Effector memory CD4-positive, alpha-beta T cell (primary cell): ENCODE results near the gene ATG101.

Experiments used
- DNase-seq, 3 donors: peaks; one replicate each; pipeline ENCODE4 v3.0.0-alpha.2; 2020
- H3K27ac ChIP-seq: 2 replicates; pipeline ENCODE4 v1.7.0; 2013; ENCODE audit warnings: mild to moderate bottlenecking, low read length, moderate library complexity; ENCODE audit not compliant: insufficient read depth, poor library complexity, severe bottlenecking
- H3K27me3 ChIP-seq: replicated peaks from 2 replicates; pipeline ENCODE4 v1.7.0; 2013; ENCODE audit warnings: mild to moderate bottlenecking, low read length; ENCODE audit not compliant: insufficient read depth, control insufficient read depth, poor library complexity, severe bottlenecking
- H3K36me3 ChIP-seq: 2 replicates; pipeline ENCODE4 v1.7.0; 2013; ENCODE audit warnings: mild to moderate bottlenecking, low read length, moderate library complexity; ENCODE audit not compliant: control insufficient read depth, insufficient read depth
- H3K4me1 ChIP-seq: 2 replicates; pipeline ENCODE4 v1.7.0; 2013; ENCODE audit warnings: low read length, mild to moderate bottlenecking; ENCODE audit not compliant: control insufficient read depth, insufficient read depth, poor library complexity, severe bottlenecking
- H3K4me3 ChIP-seq: 2 replicates; pipeline ENCODE4 v1.7.0; 2013; ENCODE audit warnings: low read length, low read depth, mild to moderate bottlenecking; ENCODE audit not compliant: insufficient read depth, poor library complexity, severe bottlenecking
- H3K9me3 ChIP-seq: 2 replicates; pipeline ENCODE4 v1.7.0; 2013; ENCODE audit warnings: mild to moderate bottlenecking, low read length, moderate library complexity; ENCODE audit not compliant: control insufficient read depth
- total RNA-seq, 3 donors: gene quantifications; one replicate each; lab custom pipeline; 2026; lab: John Stamatoyannopoulos, UW

Gene ATG101
- 23.0 to 25.8 (median 24.4) reads per million in 3 donors for total RNA-seq

DNA sequence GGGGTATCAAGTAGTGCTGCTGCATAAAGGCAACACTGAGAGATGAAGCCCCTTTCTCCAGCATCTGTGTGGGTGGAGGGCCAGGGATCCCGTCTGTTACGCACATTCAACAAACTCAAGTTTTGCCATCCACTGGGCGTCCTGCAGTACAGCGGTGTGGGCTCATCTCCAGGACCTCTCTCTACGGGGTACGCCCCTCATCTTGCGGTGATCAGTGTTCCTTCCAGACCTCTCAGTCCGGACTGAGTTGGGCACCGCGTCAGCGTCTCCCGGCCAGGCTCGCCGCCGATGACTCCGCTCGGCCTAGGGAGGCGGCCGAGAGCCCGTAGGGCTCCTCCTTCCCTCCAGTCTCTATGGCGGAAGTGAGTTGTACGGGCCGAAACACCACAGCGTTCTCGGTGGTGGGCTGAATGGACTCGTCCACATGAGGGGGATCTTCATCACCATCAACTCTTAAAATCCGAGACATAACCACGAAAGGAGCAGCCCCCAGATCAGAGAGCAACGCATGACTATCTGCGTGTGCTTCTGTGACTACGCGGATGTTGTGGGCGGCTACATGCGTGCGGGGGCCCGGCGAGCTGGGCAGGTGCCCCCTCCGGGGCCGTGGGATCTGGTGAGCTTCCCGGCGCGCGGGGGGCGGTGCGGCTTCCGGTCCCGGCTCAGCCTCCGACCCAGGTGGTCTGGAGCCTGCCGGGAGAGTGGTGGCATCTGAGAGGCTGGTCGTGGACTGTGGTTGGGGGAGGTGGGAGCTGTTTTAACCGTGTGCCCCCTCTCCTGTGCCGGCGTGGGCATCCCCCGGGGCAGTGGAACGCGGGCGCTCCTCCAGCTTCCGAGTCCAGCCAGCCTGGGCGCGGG lies at the start of gene ATG101:
TSS of gene ATG101 (plus strand) at position 652 of the 858 bp plus-strand sequence. CDS start 3,673 bp downstream, outside the sequence.
- H3K9me3 ChIP-seq, result no peaks in the 10 kb centered on the region
- peak; percentile 77 to 81 (median 79) for DNase-seq
- peak within 1 kb of the TSS; percentile 99 for H3K4me3 ChIP-seq
- peaks cover 16% of the 10 kb centered on the region for H3K36me3 ChIP-seq
- H3K27me3 ChIP-seq, result no peaks in the 10 kb centered on the region
- H3K4me1 ChIP-seq, result peaks cover 20% of the 10 kb centered on the region
- H3K27ac ChIP-seq, result peak within 1 kb of the TSS; percentile 90

DNA sequence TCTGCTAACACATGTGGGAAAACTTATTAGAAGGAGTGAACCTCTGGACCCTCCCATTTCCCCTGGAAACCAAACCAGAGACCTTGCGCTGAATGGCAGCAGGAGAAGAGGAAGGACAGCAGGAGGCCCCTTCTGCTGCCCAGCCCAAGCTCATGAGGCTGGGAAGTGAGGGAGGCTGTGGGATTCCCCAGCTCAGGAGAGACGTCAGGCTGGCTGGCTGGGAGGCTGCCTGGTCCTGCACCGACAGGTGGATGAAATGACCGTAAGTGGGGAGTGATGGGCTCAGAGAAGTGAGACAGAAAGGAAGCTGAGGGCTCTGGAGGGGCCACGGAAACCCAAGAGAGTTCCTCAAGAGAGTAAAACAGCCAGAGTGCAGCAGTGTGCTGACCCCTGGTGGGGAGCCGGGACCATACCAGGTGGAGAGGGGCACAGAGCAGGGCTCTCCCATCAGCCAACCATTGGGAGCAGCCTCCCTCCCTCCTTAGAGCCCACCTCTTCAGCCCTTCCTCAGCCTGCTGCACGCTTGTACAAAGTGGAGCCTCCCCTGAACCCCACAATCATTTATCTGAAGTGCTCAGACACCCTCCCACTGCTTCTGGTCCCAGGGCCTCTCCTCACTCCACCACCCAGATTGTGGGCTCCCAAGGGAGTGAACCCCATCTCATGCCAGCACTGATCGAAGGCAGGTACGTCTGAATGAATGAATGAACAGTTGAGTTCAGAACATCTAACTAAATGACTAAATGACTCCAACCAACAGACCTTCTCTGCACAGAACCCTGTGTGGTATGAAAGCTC lies 49.0 kb upstream of the ATG101 start:
- Histone ChIP-seq H3K27me3 (no peaks in the 10 kb centered on the region), H3K9me3 (no peaks in the 10 kb centered on the region), H3K4me3 (no peak overlapping the region), H3K36me3 (peaks cover 5% of the 10 kb centered on the region), H3K27ac (peak overlapping the region; percentile 5), H3K4me1 (peaks cover 35% of the 10 kb centered on the region)
- peak in 1 of 3 donors; percentile 37 for DNase-seq

- Histone ChIP-seq H3K4me1 (peaks cover 39% of the 10 kb centered on the region), H3K4me3 (peak overlapping the region; percentile 52), H3K9me3 (no peaks in the 10 kb centered on the region), H3K27ac (peak overlapping the region; percentile 71), H3K36me3 (no peaks in the 10 kb centered on the region), H3K27me3 (no peaks in the 10 kb centered on the region)
- DNase-seq, result no peak
Measured at GRCh38 chr12:52022841-52023181, 47.0 kb upstream of the ATG101 start.

GRCh38 chr12:52023182-52023975 lies 46.4 kb upstream of the ATG101 start:
- H3K4me3 ChIP-seq, result peak overlapping the region; percentile 52
- H3K27me3 ChIP-seq, result no peaks in the 10 kb centered on the region
- DNase-seq, result peak; percentile 82 to 87 (median 85)
- no peaks in the 10 kb centered on the region for H3K36me3 ChIP-seq
- peak overlapping the region; percentile 71 for H3K27ac ChIP-seq
- H3K4me1 ChIP-seq, result peaks cover 39% of the 10 kb centered on the region
- H3K9me3 ChIP-seq, result no peaks in the 10 kb centered on the region

GRCh38 chr12:52023976-52024688 lies 45.6 kb upstream of the ATG101 start:
- H3K4me1 ChIP-seq, result peaks cover 39% of the 10 kb centered on the region

DNA sequence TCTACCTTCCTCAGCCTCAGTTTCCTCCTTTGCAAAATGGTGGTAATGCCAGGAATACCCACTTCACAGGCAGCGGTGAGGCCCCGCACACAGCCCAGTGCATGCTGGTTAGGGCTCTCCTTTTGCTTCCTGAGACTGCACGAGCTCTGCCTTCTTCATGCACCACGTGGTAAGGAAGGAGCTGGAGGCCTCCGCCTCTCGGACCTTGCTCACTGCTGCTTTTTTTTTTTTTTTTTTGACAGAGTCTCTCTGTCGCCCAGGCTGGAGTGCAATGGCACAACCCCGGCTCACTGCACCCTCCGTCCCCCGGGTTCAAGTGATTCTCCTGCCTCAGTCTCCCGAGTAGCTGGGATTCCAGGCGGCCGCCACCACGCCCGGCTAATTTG lies 44.9 kb upstream of the ATG101 start:
- H3K9me3 ChIP-seq, result no peaks in the 10 kb centered on the region
- H3K27me3 ChIP-seq, result no peaks in the 10 kb centered on the region
- H3K27ac ChIP-seq, result peak overlapping the region; percentile 71
- no peaks in the 10 kb centered on the region for H3K36me3 ChIP-seq
- no peak overlapping the region for H3K4me3 ChIP-seq
- peaks cover 39% of the 10 kb centered on the region for H3K4me1 ChIP-seq
- no peak for DNase-seq

More at GRCh38 chr12:52023976-52024688, 45.6 kb upstream of the ATG101 start:
- Histone ChIP-seq H3K36me3 (no peaks in the 10 kb centered on the region), H3K4me3 (peak overlapping the region; percentile 52), H3K27me3 (no peaks in the 10 kb centered on the region), H3K27ac (peak overlapping the region; percentile 71), H3K9me3 (no peaks in the 10 kb centered on the region)
- no peak for DNase-seq

- H3K27ac ChIP-seq, result no peak overlapping the region
- DNase-seq, result no peak
- H3K9me3 ChIP-seq, result no peaks in the 10 kb centered on the region
- no peak overlapping the region for H3K4me3 ChIP-seq
- peaks cover 33% of the 10 kb centered on the region for H3K4me1 ChIP-seq
- H3K27me3 ChIP-seq, result no peaks in the 10 kb centered on the region
- no peaks in the 10 kb centered on the region for H3K36me3 ChIP-seq
Measured at GRCh38 chr12:52026263-52026662, 43.5 kb upstream of the ATG101 start.

DNA sequence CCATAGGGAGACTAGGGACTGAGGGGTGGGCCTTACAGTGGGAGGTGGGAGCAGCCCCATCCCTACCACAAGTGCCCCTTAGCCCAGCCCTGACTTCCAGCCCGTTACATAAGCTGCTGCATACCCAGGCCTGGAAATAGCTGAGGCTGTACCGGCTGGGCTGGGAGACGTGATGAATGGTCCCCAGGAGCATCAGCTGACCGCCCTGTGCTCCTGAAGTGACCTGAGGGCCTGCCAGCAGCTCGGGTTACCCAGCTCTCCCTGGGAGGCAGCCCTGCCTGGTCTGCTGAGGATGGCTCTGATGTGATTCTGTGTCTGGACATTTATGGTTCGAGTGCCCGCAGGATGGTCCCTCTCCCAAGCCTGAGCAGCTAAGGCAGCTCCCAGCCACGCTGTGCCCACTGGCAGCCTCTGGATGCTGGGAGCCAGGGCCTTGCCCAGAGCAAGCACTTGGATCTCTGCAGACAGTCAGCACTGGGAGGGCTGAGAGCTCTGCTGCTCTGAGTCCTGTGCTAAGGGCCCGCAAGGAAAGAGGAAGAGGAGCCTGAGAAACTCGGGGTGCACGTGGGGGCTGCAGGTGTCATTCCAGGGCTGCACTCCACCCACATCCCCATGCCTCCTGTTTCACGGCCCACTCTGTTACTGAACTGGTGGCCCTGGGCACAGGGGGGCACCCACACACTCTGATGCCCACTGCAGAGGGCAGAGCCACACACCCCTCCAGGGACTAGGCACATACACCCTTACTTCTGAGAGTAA lies 42.5 kb upstream of the ATG101 start:
- no peak overlapping the region for H3K27ac ChIP-seq
- H3K9me3 ChIP-seq, result no peaks in the 10 kb centered on the region
- DNase-seq, result no peak
- no peaks in the 10 kb centered on the region for H3K36me3 ChIP-seq
- peaks cover 33% of the 10 kb centered on the region for H3K4me1 ChIP-seq
- H3K4me3 ChIP-seq, result no peak overlapping the region
- no peaks in the 10 kb centered on the region for H3K27me3 ChIP-seq

- no peaks in the 10 kb centered on the region for H3K27me3 ChIP-seq
- no peak overlapping the region for H3K27ac ChIP-seq
- H3K36me3 ChIP-seq, result no peaks in the 10 kb centered on the region
- DNase-seq, result no peak
- H3K9me3 ChIP-seq, result no peaks in the 10 kb centered on the region
- H3K4me1 ChIP-seq, result peaks cover 23% of the 10 kb centered on the region
- H3K4me3 ChIP-seq, result no peak overlapping the region
Measured at GRCh38 chr12:52029685-52030084, 40.1 kb upstream of the ATG101 start.
